ENCODE data around the gene STX8.

The STX8 gene

DNA sequence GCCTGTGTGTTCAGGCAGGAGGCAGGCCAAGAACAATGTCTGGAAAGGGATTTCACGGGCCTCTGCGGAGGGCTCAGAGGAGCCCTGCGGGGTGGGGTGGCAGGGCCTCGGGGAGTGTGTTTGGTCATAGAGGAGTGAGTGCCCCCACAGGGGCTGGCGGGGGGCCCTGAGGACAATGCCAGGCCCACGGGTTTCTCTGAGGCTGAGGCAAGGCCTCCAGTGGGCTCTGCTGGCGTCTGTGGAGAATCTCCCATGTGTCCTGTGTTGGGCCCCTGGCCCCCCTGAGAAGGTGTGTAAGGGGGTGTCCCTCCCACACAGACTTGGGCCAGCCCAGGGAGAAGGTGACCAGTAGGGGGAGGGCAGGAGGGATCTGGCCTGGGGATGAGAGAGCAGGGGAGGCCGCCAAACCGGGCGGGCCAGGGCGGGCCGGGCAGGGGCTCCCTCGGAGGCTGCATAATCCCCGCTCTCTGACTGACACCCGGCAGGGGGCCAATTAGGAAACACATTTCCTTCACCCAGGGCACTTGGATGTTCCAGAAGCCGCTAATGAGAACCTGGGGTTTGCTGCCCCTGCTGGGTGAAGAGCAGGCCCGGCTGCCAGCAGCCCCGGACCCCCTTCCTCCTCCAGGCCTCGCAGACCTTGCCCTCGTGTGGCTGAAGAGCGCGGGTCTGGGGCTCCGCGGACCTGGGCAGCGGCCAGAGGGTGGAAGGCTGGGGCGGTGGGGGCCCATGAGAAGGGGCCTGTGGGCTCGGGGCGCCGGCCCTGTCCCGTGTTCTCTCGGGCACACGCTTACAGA, 350.1 kb downstream of the STX8 start:
- no peak for DNase-seq (ENCODE audit: low read depth)

DNA sequence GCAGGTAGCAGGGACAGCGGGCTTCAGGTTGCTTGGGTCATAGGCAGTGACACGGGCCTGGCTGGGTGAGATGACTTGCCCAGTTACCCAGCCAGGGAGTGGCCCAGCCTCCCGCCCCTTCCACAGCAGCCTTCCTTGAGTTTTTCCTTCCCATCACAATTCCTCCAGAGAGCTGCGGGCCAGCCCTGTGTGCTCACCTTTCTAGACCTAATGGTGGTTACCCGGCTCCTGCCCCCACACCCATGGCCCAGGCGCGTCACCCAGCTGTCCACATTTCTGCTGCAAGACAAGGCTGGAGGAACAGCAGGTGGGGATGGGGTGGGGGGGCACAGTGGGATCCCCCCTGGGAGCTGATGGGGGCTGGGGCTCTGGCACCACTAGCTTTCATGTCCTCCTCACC, 351.1 kb downstream of the STX8 start:
- DNase-seq (ENCODE audit: low read depth) = no peak

DNA sequence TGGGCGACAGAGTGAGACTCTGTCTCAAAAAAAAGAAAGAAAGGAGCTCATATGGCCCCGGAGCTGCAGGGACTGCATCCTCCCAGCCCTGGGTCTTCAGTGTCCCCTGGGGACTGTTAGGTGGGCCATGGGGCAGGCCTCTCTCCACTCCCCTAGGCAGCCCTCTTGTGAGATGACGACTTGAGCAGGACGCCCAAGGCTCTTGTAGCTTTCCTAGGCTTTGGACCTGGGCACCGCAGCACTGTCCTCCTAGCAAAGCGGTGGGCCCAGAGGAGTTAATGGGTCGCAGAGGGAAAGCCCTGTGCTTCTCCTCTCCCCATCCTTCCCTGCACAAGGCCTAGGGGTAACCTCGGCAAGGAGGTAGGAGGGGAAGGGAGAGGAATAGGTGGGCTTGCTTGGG, 352.1 kb downstream of the STX8 start:
- no peak for DNase-seq (ENCODE audit: low read depth)

DNA sequence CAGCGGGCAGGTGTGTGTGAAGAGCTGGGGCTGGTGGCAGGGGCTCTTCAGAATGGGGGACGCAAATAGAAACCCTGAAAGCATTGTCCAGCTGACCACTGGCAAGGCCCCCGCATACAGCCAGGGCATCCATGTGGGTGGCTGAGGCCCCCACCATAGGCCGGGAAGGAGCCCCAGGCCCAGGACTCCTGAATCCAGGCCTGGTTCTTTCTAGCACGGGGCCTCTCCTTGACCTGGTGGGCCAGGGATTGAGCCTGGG, 353.8 kb downstream of the STX8 start:
- no peak for DNase-seq (ENCODE audit: low read depth)

DNA sequence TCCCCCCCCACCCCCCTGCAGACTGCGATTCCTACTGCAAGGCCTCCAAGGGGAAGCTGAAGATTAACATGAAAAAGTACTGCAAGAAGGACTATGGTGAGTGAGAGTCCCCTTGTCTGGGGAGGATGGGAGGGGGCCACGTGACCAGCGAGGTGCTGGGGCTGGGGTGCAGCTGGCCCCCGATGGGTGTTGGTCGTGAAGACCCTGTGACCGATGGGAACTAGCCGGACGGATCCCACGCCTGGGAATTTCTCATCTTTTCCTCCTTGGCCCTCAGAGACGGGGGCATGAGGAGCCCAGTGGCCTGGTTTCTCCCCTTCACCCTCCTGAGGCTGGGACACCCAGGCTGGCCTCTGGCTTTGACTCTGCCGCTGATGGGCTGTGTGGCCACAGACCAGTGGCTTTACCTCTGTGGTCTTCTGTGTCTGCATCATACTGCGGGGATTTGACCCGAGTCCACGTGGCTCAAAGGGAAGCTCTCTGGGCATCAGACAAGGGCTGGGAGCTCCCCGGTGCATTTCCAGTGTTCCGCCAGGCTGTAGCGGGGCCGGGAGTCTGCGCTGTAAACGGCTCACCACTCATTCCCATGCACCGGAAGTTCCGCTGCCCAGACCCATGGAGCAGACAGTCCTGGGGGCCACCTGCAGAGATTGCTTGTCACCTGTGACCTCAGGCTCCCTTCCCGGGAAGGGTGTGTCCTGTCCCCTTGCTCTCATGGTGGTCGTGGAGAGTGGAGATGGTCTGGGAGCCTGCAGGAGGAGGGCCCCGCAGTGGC, 354.3 kb downstream of the STX8 start:
- DNase-seq (ENCODE audit: low read depth) = no peak

DNA sequence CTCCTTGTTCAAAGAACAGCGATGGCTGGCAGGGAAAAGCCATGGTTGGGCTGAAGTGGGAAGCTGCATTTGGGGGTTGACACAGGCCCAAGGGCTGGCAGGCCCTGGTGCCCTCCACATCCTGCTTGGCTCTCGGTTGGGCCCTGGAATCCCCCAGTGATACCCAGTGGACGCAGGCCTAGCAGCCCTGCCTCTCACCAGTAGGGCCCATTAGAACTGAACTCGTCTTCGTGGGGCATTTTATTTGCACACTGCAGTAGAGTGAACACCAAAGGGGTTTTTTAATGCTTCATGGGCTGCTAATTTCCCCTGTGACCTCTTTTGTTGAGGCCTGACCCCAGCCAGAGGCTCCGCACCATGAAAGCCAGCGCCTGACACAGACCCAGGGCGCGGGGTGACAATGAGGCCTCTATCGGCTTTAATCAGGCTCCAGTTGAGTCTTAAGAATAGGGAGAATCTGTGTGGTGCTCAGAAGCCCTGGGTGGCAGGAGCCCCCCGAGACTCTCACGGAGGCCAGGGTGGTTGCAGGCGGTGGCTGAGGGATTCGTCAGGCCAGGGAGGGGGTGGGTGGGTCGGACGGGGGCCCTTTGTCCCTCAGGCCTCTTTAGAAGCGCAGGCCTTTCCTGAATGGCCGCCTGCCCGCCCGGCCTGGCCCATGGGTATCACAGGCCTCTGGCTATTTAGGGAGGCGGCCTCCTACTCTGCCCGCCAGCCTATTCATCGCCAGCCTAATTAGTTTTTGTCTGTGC, 355.0 kb downstream of the STX8 start:
- no peak for DNase-seq (ENCODE audit: low read depth)

DNA sequence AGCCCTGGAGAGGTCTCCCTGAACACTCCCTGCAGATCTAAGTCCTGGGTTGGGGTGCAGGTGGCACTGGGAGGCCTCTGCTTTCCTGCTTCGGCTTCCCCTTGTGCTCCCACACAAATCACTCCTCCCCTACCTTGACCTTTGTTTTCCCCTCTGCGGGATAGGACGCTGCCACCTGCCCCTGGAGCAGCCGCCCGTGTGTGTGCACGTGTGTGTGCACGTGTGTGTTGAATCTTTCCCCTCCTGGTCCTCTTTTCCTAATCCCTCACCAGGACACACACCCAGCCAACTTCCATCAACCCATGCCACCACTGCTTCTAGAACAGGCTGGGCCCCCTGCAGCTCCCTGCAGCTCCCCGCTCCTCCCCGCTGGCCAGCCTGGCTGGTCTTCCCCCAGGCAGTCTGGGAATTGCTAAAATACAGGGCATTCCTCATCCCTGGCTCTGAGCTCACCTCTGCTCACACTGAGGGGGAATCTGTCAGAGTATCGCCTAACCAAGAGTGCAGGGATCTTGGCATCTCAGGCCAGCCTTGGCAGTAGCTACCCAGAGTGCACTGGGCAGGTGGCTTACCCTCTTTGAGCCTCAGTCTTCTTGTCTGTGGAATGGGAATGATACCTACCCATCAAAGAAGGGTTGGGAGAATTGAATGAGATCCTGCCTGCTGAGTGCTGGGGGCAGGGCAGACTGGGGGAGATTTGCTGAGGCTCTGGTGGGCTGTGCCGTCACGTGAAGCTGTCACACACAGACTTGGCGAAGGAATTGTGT, 355.8 kb downstream of the STX8 start:
- no peak for DNase-seq (ENCODE audit: low read depth)

DNA sequence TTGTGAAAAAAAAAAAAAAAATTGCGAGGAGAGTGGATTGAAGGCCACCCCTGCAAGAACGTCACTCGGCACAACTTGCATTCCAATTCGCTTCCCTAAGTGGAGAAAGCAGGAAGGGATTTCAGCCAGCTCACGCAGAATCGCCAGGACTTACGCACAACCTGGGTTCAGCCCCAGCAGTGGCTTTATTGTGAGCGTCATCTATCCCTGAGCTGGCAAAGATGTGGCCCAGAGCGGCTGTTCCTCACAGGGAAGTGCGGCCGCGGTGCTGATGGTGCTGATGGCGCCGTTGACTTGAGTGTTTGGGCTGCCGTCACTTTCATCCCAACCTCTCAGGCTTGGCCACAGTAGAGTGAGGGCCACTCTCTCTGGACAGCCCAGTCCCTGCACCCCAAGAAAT, 356.7 kb downstream of the STX8 start:
- no peak for DNase-seq (ENCODE audit: low read depth)

DNA sequence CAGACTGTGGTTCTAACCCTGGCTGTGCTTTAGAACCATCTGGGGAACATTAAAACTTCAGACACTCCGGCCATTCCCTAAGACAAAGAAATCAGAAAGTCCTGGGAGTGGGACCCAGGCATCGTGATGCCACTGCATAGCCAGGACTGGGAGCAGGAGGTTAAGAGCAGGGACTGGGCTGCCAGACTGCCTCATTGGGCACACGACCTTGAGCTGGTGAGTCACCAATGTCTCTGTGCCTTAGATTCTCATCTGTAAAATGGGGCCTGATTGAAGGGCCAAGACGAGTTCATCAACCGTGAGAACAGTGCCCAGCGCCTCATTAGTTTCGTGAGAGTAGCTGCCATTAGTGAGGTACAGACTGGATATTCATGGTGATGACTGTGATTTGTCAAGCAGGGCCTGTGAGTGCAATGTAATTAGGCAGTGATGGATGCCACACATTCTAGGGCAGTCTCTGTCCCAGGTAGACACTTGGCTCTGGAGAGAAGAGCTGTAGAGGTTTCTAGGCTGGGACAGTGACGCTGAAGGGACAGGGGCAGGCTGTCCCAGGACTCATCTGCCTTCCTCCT, 357.5 kb downstream of the STX8 start:
- DNase-seq (ENCODE audit: low read depth) = no peak

DNA sequence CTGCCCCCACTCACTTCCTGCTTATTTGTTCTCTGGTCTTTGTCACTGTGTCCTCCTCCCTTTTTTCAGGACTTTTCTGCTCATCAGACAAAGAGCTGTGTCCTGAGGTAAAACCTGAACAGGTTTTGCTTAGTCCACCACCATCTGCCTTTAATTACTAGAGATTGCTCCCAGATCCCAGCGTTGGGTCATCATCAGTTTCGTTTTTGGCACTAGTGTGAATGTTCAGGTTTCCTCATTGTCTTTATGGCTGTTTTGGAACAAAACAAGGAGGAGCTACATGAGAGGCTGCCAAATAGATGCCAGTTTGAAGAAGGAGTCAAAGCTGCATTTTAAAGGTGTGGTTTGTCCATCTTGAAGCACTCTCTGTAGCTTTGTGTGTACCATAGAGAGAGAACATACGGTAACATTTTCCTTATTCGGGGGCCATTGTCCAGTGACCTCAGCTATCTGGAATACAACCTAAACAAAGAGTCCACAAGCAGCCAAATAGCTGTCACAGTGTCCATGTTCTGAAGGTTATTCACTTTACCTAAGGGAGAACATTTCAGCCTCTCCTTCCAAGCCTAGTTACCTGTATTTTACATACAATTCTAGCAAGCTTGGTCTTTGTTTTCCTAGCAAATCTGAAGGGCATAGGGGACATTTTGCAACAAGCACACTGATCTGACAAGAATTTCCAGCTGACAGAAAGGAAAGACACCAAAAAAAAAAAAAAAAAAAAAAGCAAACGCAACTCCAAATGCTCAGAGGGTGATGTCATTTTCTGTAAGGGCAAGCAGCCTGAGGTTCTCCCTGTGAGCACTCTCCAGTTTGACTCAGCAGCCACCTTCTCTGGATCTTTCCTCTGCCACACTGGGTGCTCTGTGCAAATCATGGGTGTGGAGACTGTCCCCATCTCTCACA, 358.2 kb downstream of the STX8 start:
- DNase-seq (ENCODE audit: low read depth) = peak; percentile 59

DNA sequence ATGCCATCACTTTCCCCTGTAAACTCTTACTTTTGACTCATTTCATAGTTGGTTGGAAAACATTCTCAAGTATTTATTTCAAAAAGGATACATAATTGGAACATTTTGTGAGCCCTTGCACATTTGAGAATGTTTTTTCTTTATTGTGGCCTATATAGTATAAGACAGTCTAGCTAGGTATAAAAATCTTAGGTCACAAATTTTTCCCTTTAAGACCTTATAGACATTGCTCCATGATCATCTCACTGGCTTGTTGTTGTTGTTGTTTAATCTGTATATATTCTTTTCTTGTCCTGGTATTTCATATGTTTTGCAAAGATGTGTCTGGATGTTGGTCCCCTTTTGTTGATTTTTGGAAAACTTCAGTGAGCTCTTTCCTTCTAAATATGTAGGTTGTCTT, 360.2 kb downstream of the STX8 start:
- no peak for DNase-seq (ENCODE audit: low read depth)

DNA sequence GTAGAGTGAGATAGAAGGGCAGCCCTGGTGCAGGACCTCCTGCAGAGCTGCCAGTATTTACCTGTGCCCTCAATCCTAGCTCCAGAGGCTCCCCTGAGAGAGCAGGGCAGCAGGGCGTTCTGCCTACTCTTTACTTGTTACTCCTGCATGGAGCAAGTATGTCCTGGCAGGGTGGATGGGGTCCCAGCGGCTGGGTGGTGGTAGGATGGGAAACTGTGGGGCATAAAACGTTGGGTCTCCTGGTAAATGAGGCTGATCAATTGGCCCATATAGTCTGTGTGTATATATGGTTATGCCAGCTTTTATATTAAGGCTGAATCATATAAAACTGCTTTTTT, 362.3 kb downstream of the STX8 start:
- DNase-seq (ENCODE audit: low read depth) = no peak

DNA sequence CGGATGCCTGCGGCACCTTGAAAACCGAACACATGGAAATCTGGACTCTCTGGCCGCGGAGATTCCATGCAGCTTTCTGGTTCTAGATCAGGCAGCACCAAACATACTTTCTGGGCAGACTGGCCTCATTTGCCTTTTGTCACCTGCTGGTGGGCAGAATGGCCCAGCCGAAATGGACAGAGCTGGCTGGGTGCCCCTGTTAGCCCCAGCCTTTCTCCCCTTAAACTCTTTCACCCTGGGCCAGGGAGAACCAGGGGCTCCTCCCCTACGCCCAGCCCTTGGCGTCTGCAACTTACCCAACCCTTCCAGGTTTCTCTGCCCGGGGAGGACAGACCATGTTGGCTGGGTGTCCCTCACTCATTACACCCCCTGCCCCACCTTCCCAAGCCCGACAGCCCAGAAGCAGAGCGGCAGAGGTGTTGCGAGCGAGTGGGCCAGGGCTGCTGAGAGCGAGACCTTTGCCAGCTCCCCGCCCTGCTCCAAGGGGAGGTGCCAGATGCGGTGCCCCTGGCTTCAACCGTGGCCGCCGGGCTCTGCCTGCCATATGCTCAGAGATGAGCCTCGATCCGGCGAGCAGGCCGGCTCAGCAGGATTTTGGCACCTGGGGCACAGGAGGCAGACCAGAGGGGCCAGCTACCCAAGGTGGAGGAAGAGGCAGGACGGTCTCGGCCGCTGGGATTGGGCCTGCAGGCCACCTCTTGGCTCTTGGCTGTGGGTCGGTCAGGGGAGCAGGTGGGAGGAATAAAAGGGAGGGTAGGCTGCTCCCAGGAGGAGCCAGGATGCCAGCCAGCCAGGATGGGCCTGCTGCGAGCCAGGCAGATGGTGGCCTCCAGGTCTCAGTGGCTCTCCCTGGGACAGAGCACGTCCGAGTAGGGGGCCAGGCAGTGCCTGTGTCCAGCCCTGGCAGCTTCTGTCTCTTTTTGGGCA, 363.0 kb downstream of the STX8 start:
- DNase-seq (ENCODE audit: low read depth) = no peak

DNA sequence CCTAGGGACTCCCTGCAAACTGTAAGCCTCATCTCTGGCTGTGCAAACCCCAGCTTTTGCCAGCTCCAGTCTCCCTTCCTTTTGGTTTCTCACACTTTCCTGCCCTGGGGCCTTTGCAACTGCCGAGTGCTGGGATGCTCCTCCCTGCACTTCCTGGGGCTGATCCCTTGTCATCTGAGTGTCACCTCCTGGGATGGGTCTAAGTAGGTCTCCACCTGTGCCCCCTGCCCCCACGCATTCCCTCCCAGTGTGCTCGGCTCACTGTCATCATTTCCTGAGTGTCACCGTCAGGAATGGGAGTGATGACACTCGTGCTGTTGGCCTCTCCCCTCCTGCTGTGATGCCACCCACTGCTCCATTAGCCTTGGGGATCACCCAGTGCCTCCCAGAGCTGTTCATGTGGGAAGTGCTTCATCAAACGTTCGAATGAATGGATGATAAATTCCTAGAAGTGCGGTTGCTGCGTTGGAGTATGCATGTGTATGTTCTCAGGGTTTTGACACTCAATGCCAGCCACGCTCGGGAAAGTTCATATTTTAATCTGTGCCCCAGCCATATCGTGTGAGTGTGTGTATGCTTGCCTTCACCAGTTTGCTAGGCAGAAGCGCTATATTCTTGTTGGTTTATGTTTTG, 364.4 kb downstream of the STX8 start:
- no peak for DNase-seq (ENCODE audit: low read depth)

DNA sequence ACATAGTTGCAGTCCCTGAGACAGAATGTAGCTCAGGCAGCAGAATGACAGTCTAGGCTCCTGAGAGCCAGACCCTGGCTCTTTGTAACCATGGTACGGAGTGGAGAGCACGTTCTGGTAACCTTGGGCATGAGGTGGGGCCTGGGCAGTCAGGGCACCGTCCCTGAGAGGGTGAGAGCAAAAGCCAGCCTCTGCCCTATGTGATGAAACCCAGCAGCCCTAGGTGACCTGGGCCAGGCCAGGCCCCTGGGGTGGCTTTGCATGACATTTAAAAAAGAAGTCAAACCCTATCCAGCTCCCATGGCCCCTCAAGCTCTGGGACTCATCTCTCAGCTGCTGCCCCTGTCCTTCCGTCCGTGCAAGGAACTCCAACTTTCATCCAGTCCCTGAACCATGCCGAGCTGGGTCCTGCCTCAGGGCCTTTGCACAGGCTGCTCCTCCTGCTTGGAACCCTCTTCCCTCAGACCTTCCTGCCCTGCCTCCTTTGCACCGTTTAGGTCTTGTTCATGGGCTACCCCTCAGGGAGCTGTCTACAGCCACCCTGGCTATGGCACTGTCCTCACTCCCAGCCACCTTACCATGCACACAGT, 365.7 kb downstream of the STX8 start:
- no peak for DNase-seq (ENCODE audit: low read depth)

DNA sequence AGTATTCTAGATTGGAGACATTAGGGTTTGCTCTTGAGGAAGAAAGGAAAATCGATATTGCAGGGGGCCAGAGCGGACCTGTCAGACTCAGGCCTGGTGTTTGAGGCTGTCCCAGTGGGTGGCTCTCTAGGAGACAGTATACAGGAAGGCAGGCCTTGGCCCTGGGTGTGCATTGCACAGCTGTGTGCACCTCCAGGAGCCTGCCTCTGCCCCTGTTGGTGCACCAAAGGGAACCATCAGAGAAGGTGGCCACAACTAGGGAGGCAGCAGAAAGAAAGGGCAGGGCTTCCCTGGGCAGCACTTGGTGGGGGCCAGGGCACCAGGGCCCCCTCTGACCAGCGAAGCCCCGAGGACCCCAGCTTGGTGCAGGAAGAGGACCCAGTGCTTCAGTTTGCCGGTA, 366.3 kb downstream of the STX8 start:
- no peak for DNase-seq (ENCODE audit: low read depth)

DNA sequence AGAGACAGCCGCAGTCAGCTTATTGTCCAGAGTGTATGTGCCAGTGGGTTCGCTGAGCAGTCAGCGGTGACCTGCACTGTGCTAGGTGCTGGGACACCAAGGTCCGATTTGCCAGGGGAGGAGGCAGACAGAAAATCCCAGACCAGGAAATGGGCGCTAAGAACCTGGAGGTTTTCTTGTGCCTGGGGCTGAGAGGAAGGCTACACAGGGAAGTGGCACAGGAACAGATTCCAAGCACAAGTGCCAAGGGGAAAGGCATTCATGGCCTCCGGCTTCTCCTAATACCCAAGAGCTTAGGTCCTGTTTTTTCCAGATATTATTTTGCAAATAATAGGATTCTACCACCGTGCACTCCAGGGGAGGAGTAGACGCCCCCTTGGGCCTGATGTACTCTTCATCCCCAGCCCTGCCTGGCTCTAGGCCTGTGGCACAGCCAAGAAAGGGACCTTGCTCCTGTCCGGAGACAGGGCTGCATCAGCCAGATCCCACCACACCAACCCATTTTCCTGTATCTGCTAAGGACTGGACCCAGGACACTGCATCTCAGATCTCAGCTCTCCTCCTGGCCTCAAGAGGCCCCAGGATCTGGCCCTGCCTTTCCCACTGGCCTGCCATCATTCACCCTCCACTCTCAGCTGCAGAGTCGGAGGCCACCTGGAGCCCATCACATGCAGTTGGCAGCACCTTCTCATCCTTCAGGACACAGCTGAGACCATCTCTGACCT, 367.1 kb downstream of the STX8 start:
- DNase-seq (ENCODE audit: low read depth) = no peak

DNA sequence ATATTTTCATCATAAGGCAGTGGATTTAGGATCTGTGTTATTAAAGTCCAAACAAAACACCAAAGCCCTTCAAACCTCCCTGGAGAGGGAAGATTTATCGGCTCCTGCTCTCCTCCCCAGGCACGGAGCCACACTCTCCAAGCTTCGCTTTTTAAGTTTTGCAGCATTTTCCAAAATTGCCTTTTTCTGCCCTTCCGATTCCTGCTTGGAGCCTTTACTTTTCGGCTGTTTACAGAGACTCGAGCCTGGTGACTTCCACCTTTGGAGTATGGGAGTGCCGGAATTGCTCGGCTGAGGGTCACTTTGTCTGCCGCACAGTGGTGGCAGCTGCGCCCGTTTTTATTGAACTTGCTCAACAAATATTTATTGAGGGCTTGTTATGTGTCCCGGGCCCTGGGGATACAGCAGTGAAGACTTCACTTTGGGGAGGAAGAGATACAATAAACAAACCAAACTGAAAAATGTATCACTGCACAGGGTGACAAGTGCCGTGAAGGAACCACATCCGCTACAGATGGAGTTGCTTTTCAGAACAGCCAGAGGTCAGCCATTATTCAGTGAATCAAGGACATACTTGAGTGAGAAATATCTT, 368.8 kb downstream of the STX8 start:
- DNase-seq (ENCODE audit: low read depth) = no peak
